SW 1271 (cell line): ENCODE data around the gene MRPS18C.
A peak's percentile ranks its signal among the peaks of the same experiment; 100 is the strongest.

Experiments
- DNase-seq, 2 experiments: peaks; one replicate each; lab custom pipeline; 2025; lab: John Stamatoyannopoulos, UW

MRPS18C gene

GRCh38 chr4:83455281-83456183 lies at the start of gene MRPS18C, which contains the start of gene HELQ:
Gene MRPS18C, plus strand, starts transcription at chr4:83456058. Its CDS starts 20 bp downstream, at chr4:83456078.
Gene HELQ, minus strand, starts transcription at chr4:83455823. Its CDS starts 130 bp downstream, at chr4:83455693.
- DNase-seq = peak; percentile 95 to 97

GRCh38 chr4:83408908-83409307 lies 47.0 kb upstream of the MRPS18C start:
- no peak for DNase-seq

GRCh38 chr4:83413676-83414075 lies 42.2 kb upstream of the MRPS18C start:
- DNase-seq = no peak

GRCh38 chr4:83417566-83417965 lies 38.3 kb upstream of the MRPS18C start:
- DNase-seq = no peak

- no peak for DNase-seq
Observed at GRCh38 chr4:83418211-83418610, 37.6 kb upstream of the MRPS18C start.

GRCh38 chr4:83431200-83431599 lies 24.7 kb upstream of the MRPS18C start:
- DNase-seq = no peak

- DNase-seq = no peak
Observed at GRCh38 chr4:83436680-83437079, 19.2 kb upstream of the MRPS18C start.

- no peak for DNase-seq
Observed at GRCh38 chr4:83438719-83439118, 17.1 kb upstream of the MRPS18C start.

GRCh38 chr4:83440148-83440814 lies 15.6 kb upstream of the MRPS18C start:
- no peak for DNase-seq

- DNase-seq = no peak
Observed at GRCh38 chr4:83440899-83441298, 15.0 kb upstream of the MRPS18C start.

- DNase-seq = no peak
Observed at GRCh38 chr4:83449009-83449408, 6.8 kb upstream of the MRPS18C start.

- DNase-seq = no peak
Observed at GRCh38 chr4:83454686-83455085, 1.2 kb upstream of the MRPS18C start.

- DNase-seq = no peak
Observed at GRCh38 chr4:83456184-83456501, 285 bp downstream of the MRPS18C start.

- no peak for DNase-seq
Observed at GRCh38 chr4:83473423-83473822, 17.6 kb downstream of the MRPS18C start.

GRCh38 chr4:83473966-83474365 lies 18.1 kb downstream of the MRPS18C start:
- no peak for DNase-seq

- DNase-seq = peak; percentile 85 to 89
Observed at GRCh38 chr4:83484500-83485461, 28.9 kb downstream of the MRPS18C start, which contains the start of gene ABRAXAS1. Gene ABRAXAS1, minus strand, starts transcription at chr4:83485100. Its CDS starts 28 bp downstream, at chr4:83485072.

GRCh38 chr4:83486457-83487129 lies 30.7 kb downstream of the MRPS18C start:
- DNase-seq = no peak

- DNase-seq = no peak
Observed at GRCh38 chr4:83489711-83490326, 34.0 kb downstream of the MRPS18C start.

- peak in 1 of 2 experiments; percentile 31 for DNase-seq
Observed at GRCh38 chr4:83490876-83491450, 35.1 kb downstream of the MRPS18C start.
